ENCODE measurements around the gene MBNL1. TPM values are rescaled to one million over a fixed set of nuclear protein-coding genes. Genes with fewer than 3 reads are reported as not detected.

MBNL1 gene
- polyA plus RNA-seq, 1 donor from 2014 or later: 12.7 TPM

GRCh38 chr3:152258448-152259393 is 10.0 kb upstream of the MBNL1 start:
- H3K9me2 ChIP-seq (ENCODE audit: insufficient read depth, low read length): no peaks in the 10 kb centered on the region
- H3K9ac ChIP-seq (ENCODE audit: low read length): no peak overlapping the region
- no peak overlapping the region for H3K4me2 ChIP-seq (ENCODE audit: low read length)
- H3K9me3 ChIP-seq (ENCODE audit: low read length): no peaks in the 10 kb centered on the region
- H3K4me3 ChIP-seq (ENCODE audit: low read length): no peak overlapping the region
- H2AFZ ChIP-seq (ENCODE audit: low read depth, low read length): no peak overlapping the region
- no peaks in the 10 kb centered on the region for H3F3A ChIP-seq (ENCODE audit: insufficient read depth, low read length, poor library complexity, severe bottlenecking)
- no peaks in the 10 kb centered on the region for H3K27me3 ChIP-seq (ENCODE audit: insufficient read depth, low read depth, low read length)
- H3K79me2 ChIP-seq (replicated peaks; ENCODE audit: insufficient read depth, low read length): no peaks in the 10 kb centered on the region
- H3K27ac ChIP-seq (ENCODE audit: low read length): no peak overlapping the region
- TF ChIP-seq SMC3 (conservative IDR thresholded peaks at IDR 0.05; ENCODE audit: poor library complexity) (no peak), TAF1 (IDR thresholded peaks at IDR 0.05; ENCODE audit: low read depth) (no peak), POLR2AphosphoS5 (IDR thresholded peaks at IDR 0.05) (no peak), REST (IDR thresholded peaks at IDR 0.05; ENCODE audit: borderline replicate concordance) (no peak), CTCF (IDR thresholded peaks at IDR 0.05; ENCODE audit: poor library complexity, severe bottlenecking) (no peak), RAD21 (conservative IDR thresholded peaks at IDR 0.05) (no peak), EP300 (conservative IDR thresholded peaks at IDR 0.05; ENCODE audit: poor library complexity, severe bottlenecking) (no peak)
- no peaks in the 10 kb centered on the region for H4K20me1 ChIP-seq (ENCODE audit: insufficient read depth)
- H3K36me3 ChIP-seq (ENCODE audit: insufficient read depth, low read length): no peaks in the 10 kb centered on the region

- Histone ChIP-seq H4K20me1 (ENCODE audit: insufficient read depth) (no peaks in the 10 kb centered on the region), H3K9me2 (ENCODE audit: insufficient read depth, low read length) (no peaks in the 10 kb centered on the region), H3F3A (ENCODE audit: insufficient read depth, low read length, poor library complexity, severe bottlenecking) (no peaks in the 10 kb centered on the region), H3K79me2 (replicated peaks; ENCODE audit: insufficient read depth, low read length) (no peaks in the 10 kb centered on the region), H3K4me3 (ENCODE audit: low read length) (no peak overlapping the region), H2AFZ (ENCODE audit: low read depth, low read length) (no peak overlapping the region), H3K4me2 (ENCODE audit: low read length) (no peak overlapping the region), H3K36me3 (ENCODE audit: insufficient read depth, low read length) (no peaks in the 10 kb centered on the region), H3K9me3 (ENCODE audit: low read length) (no peaks in the 10 kb centered on the region), H3K27me3 (ENCODE audit: insufficient read depth, low read depth, low read length) (no peaks in the 10 kb centered on the region), H3K27ac (ENCODE audit: low read length) (no peak overlapping the region), H3K9ac (ENCODE audit: low read length) (no peak overlapping the region)
- no peak for TF ChIP-seq CTCF (IDR thresholded peaks at IDR 0.05; ENCODE audit: poor library complexity, severe bottlenecking)
- TF ChIP-seq POLR2AphosphoS5 (IDR thresholded peaks at IDR 0.05): peak; percentile 20
- no peak for TF ChIP-seq TAF1 (IDR thresholded peaks at IDR 0.05; ENCODE audit: low read depth)
These were observed 9.3 kb upstream of the MBNL1 start for GRCh38 chr3:152259468-152259867.

Measured in neural cell (in vitro differentiated cells).